Measurements from ENCODE around the gene NKAIN2.

Gene NKAIN2

DNA sequence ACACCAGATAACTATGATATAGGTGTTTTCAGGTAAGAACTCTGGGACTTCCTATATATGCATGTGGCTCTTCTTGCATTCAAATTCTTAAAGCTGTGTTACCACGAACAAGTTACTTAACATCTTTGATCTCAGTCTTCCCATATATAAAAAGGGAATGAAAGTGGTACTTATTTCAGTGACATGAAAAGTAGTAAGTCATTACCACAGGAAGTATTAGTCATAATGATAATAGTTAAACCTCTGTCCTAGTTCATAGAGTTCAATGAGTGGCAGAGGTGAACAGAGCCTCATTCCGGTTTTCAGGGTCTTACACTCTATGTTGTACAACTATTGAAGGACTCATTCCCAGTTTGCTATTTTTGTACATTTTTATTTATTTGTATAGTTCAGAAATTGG is 237.0 kb downstream of the NKAIN2 start:
- no peak for DNase-seq

DNA sequence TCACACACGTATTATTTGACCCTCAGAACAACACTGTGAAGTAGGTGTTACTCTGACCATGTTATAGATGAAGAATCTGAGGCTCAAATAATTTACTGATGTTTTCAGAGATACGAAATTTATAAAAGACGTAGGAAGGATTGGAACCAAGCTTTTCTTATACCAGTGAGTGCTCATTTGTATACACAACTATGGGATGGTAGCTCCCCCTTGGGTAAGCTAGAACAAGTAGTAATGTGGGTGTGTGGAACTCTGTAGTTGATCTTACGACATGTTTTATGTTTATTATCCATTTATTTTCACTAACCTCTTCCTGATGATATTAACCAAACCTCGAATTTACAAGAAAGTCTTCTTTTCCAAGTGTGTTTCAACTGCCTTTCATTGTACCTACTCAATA is 248.5 kb downstream of the NKAIN2 start:
- no peak for DNase-seq

DNA sequence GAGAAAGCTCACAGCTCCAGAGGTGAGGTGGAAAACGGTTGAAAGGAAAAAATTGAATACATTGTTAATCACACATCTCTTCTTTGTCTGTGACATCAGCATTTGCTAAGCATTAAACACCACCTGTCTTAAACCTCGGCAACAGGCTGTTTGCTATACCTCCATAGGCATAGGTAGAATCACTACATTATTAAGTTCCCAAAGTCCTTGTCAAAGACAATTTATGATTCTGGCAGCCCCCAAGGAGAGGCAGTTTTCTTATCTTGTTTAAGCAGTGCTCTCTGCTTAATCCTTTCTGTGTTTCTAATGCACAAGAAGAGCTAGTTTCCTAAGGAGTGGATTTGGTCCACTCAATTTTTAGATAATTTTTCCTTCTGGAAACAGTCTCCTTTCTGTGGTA is 249.7 kb downstream of the NKAIN2 start:
- no peak for DNase-seq

DNA sequence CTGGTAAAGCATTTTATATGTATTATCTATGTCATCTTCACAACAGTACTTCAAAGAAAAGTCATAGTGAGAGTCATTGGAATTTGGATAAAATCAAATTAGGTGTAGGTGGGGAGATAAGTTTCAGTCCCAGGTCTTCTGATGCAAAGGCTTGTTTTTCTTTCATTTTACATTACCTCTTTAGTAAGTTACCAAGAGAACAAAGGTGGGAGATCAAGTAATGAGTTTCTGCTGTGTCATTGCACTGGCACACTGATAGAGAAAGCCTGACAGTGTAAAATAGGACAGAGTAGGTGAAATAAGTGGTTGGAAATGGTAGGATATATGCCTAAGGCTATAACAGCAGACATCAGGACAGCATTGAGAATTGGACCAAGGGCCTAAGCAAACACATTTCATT is 250.4 kb downstream of the NKAIN2 start:
- no peak for DNase-seq

DNA sequence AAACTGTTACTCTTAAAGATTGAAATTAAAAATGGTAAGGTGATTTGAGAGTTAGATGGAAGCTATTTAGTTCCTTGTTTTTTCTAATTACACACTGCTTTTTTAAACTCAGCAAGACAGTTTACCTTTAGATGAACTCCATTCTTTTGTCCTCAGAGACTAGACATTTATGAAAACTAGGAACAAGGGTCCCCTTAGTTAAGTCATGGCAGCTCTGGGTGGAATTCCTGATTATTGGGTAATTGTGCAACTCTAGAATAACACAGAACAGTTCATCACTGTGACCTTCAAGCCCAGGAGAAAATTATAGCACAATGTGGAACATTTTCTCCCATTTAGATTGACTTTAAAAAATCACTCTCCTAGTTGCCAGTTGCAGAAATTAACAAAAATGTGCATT is 251.7 kb downstream of the NKAIN2 start:
- DNase-seq: no peak

DNA sequence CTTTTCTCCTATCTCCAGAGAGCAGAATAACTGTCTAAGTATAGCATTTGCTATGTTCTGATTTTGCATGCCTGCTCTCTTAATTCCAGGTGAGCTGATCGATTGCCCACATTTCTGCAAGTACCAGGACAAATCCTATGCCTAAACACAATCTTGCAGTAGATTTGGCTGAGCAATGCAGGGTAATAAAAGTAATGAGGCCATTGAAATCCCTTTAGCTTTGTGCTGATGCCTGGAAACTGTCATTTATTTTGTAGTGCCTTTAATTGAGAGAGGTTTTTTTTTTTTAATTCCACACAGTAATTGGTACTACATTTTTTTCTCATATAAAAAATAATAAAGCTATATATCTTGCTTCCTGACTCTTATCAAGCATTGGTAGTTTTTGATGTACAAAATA is 252.3 kb downstream of the NKAIN2 start:
- DNase-seq: no peak

DNA sequence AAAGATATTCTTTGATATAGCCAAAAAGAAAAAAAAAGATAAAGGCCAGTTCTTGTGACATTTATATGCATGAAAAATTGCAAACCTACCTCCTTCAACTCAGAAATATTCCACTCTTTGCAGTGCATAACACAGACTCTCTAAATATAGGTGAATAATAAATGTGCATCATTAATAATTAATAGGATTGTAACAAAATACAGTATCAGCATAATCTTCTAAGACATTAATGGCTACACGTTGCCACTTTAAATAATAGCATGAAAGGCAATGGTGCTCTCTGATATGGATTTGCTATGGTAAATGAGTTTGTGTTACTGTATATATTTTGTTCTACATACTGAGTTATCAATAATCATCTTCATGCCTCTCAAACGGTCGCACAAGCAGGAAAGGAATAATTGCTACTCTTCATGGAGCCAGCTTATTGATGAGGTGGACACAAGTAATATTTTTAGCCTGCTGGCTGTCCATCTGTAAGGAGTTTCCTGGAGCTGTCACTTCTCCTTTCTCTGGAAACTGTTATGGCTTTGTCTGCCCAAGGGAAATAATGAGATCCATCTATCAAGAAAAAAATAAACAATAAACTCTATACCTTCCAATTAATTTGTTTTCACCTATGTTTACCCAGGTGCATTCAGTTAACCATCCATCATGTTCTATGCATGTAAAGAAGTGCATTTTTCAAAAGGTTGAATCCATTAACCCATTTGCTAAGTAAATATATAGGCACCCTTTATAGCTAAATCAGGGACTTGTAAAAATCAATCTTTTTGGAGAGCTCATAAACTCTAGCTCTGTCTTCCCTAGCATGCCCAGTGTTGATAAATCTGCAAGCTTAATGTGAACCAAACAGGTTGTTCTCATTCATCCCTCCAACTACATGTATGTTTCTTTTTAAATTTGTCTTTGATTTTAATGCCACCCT is 253.0 kb downstream of the NKAIN2 start:
- peak; percentile 68 for DNase-seq

DNA sequence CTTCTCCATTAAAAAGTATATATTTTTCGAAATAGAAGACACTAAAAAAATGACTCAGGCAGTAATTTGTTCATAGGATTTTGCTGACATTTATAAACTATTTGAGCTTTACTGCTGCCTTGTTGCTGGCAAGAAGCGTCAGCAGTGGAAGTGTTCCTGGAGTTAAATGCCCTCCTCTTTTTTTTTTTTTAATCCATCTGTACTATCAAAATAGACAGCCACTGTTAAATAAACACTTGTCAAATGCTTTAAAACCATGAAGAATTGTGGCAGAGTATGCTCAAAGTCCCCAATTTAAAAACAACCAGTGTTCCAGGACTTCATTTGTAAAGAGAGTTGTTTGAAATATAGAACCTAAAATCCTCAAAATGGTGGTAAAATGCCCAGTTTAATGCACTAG is 253.8 kb downstream of the NKAIN2 start:
- peak; percentile 48 for DNase-seq

DNA sequence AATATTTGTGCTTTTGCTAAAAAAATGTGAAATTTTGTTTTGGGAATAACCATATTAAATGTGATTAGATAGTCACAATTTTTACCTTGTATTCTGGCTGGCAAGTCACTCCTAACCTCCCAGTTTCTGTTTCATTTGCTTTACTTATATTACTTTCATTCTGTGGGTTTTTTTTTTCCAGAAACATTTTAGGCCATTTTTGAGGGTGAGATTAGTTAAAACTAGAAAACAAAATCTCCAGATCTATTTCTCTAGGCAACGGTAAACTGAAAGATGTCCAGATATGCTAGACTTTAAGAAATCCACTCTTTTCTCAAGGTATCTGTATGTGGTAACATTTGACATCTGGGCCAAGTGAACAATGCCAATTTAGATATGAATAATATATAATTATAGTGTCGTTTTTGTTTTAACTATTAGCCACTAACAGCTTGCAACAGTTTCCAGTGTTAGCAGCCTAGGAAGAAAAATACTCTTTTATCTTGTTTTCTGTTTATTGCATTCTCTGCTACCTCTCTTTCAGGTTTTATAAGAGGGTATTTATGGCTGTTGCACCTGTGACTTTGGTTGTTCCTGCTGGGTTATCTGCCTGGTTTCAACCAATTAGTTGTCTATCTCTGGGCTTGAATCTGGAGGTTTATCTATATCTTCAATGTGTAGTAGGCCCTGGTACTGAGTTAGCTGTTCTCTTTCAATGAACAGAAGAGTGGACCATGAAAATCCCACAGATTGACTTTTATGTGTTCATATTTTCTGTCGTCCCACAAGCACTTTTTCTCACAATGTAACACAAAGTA is 260.9 kb downstream of the NKAIN2 start:
- no peak for DNase-seq

DNA sequence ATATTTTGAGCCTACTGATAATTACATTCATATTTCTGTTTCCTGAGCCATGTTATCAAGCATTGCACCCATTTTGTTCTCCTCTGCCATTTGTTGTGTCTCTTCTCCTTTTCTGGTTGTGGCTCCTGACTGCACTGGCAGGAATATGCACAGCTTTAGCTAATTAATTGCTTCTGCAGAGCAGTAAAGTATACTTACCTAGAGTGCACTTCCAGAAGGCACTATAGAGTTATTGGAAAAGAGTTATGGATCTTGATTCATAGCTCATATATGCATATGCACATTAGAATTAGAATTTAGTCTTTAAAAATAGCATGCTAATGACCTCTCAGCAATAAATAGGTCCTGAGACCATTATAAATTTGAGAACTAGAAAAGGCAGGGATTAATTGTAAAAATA is 262.6 kb downstream of the NKAIN2 start:
- no peak for DNase-seq

DNA sequence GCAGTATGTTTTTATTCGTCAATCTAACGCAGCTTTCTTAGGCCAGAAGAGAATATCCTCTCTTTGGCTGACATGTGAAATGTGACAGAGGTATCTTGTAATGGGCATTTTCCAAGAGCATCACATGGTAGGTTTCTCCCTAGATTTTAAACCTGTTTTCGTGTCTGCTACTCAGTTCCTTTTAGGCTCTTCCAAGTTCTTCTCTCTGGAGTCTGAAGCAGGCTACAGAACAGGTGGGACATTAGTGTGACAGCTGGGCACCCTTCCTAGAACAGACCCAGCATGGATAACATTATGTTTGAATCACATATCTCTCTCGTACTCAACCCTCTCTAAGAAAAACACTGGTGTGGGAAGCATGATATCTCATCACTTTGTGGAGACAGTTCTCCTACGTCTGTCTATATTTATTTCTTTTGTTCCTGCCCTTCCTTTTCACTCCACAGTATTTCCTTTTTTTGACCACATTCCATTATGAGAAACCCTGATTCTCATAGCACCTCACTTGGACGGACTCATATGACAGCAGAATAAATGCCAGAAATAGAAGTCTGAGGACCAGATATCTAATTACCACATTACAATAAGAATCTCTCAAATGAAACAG is 263.4 kb downstream of the NKAIN2 start:
- no peak for DNase-seq

DNA sequence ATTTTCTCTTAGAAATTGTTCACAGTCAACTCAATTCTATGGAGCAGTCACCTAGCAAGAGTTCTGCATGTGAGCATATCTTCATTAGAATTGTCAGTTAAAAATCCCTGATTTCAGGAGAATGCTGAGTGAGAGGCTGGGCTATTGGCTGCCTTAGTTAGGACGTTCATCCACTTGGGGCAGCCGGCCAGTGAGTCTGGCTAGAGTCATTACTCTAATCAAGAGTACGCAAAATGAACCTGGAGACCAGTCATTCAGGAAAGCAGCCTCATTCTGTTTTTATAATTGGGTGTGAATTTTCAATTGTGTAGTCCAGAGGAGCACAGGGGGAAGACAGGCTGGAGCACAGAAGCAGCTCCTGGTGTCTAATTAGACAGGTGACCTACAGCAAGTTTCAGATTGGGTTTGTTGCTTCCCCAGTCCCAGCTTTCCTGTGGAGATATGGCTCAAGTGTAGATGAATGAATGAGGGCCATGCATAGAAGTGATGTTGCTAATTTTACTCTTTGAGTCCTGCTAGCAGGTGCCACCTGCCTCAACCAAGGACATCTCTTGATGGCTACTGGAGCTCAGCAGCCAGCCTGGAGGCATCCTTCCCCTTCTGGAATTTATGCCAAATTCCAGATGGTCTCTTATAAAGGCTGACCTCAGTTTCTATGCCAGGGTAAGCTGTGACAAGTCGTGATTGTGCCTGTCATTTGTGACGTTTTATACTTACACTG is 265.7 kb downstream of the NKAIN2 start:
- no peak for DNase-seq

DNA sequence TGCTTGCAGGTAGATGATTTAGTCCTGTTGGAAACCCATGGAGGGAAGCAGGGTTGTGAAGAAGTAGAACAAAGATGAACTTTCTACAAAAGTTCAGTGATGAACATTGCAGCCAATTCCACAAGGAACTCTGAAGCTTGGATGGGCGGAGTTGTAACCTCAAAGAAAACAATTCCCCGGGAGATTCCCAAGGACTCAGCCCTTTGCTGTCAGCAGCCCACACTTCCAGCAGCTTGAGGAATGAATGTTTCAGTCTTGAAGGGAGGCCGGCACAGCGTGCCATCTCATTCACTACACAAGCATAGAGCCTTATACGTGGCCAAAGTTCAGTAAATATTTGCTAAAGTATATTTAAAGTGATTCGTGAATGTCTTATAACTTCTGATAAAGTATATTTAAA is 269.4 kb downstream of the NKAIN2 start:
- no peak for DNase-seq

DNA sequence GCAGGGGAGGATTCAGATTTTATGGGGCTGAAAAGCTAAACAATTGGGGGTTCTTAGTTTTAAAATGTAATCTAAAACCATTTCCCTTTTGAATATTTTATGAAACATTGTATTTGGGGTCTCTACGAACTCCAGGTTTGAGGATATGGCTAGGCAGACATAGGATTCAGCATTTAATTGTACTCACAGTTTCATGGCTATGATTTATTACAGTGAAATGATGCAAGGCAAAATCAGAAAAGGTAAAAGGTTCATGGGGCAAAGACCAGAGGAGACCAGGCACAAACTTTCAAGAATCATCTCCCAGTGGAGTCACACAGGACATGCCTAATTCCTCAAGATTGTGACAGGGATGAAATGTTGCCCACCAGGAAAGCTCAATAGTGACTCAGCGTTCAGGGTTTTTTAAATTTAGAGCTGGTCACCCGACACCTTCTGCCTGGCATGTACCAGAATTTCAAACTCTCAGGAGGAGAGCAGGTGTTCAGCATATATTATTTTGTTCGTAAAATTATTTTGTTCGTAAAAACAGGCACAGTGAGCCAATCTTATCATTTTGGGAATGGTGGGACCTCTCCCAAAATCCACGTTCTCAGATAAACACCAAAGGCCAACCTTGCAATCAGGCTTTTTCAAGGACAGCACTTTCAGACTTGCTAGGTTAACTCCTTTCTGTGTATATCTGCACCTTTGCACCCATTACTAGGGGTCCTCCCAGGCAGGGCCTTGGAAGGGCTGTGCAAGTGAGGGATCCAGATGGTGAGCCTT is 270.3 kb downstream of the NKAIN2 start:
- no peak for DNase-seq

DNA sequence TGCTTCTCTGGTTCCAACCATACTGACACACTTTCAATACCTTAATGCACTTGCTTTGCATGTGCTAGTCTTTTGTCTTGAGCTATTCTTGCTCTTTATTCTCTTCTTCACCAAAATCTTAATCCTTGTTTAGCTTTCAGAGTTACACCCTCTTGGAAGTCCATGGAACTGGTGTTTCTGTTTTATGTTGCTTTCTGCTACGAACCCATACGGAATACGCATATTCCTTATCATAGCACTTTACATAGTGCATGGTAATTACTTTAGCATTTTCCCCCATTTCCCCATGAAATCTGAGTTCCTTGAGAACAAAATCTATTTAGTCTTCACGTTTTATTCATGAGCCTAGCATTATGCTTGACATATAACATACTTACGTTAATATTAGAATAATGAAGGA is 270.9 kb downstream of the NKAIN2 start:
- no peak for DNase-seq

DNA sequence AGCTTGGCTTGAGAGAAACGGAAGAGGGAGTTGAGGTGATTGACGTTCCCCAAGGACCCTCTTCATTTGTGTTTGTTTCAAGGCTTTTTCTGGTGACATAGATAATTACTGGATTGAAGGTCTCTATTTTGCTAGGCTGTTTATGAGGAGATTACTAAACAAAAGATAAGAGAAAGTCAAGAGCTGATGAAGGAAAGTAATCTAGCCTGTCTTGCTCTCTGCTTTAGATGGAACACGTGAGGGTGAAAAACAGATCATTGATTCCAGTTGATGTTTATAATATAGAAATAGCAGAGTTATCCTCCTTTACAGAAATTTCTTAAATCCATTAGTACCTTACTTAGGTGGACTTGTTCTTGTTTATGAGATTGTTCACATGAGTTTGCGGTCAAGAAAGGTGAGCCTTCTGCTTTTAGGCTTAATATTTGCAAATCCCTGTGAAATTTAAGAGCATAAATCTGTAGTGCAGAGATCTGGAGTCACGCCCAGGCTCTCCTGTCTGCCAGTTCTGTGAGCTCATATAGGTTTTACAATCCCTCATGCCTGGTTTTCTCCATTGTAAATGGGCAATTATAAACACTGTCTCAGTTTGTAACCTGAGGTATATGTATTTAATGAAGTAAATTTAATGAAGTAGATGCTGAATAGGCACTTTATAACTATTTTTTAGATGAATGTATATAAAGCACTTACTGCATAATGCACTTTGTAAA is 272.8 kb downstream of the NKAIN2 start:
- peak; percentile 51 for DNase-seq

DNA sequence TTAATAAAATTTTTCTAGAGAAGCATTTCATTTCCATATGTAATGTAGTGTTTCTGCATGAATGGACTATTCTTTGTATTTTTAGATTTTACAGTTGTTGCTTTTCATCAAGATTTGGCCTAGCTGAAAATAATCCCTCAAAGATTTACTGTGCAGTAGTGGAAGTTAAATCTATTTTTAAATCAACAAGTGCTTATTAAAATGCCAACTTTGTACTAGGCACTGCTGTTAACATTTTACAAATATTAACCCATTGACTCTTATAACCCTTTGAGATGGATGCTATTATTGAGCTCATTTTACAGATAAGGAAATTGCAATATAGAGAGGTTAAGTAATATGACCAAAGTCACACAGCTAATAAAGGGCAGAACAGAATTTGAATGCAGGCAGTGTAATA is 274.5 kb downstream of the NKAIN2 start:
- DNase-seq: no peak

DNA sequence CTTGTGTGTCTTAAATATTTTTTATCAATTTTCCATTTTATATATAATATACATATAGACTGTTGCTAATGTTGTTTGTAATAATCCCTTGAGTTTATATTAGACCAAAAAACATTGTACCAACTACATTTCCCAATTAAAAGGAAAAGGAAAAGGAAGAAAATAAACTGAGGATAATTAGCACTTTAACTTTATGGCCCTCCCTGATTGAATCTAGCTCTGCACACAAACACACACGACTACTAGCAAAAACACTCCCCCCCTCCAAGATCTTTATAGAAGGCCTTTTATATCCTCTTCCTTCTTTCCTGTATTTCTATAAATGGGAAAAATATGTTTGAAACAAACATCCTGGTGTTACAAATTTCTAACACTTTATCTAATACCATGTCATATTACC is 276.8 kb downstream of the NKAIN2 start:
- DNase-seq: no peak

DNA sequence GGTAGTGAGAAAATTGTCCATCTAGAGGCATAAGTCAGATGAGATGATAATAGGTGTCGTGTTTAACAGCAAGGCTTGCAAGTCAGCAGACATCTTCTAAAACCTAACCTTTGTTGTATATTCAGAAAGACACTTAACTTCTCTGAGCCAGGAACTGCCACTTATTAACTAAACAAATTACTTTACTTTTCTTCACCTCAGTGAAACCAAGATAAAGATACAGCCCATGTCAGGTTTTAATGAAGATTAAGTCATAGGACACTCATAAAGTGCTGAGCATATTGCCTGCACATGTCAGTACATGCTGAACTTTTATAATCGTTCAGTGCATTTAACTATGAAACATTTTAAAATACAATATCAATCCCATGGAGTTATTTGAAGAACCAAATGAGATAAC is 286.8 kb downstream of the NKAIN2 start:
- no peak for DNase-seq

DNA sequence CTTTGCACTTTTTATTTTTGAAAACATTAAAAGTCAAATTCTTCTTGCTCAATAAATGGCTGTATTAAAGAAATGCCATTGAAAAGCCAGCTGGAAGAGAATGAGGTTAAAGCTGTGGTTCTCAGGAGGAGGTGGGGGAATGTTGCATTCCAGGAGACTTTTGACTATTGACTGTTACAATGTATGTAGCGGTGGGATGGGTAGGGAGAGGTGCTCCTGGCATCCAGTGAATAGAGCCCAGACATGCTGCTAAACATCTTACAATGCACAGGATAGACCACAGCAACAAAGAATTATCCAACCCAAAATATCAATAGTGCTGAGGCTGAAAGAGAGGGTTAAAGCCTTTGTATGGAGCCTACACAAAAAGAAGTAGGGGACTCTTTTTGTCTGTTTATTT is 295.9 kb downstream of the NKAIN2 start:
- no peak for DNase-seq

DNA sequence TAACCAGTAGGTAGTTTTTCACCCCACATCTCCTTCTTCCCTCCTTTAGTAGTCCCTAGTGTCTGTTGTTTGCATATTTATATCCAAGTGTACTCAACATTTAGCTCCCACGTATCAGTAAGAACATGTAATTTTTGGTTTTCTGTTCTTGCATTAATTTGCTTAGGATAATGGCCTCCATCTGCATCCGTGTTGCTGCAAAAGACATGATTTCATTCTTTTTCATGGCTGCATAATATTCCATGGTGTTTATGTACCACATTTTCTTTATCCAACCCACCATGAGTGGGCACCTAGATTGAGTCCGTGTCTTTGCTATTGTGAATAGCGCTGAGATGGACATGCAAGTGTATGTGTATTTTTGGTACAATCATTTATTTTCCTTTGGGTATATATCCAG is 306.8 kb downstream of the NKAIN2 start:
- no peak for DNase-seq

DNA sequence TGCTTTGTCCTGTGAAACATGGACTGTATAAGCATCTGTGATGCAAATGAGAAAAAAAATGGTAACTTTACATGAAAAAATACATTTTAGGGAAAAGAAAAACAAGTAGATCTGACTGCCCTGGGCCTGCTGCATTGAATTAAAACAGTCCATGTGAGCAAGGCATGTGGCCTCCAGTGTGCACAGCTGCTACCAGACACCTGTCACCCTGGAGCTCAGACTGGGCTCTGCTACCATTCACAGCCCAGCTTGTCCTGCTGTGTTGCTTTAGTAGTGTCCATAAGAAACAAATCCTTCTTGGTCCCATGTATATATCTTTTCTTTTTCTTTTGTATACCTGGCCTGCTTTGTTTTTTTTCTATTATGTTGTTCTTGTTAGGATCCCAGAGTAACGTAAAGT is 315.9 kb downstream of the NKAIN2 start:
- DNase-seq: peak; percentile 16
